ENCODE measurements around the gene STARD9.
"Not testable (repeated sequence)": the region's sequence is repeated elsewhere in the genome, so short reads cannot be mapped to it uniquely, and the experiment has no call there.

Gene STARD9

GRCh38 chr15:42575188-42576039 is at the start of gene STARD9:
Gene STARD9, plus strand, starts transcription at chr15:42575606. Its CDS starts 110 bp downstream, at chr15:42575716.
- DNase-seq = peak; percentile 92

- no peak for DNase-seq
Observed at GRCh38 chr15:42528970-42529369, 46.4 kb upstream of the STARD9 start.

- no peak for DNase-seq
Observed at GRCh38 chr15:42533246-42533645, 42.2 kb upstream of the STARD9 start.

- DNase-seq = no peak
Observed at GRCh38 chr15:42544853-42545629, 30.4 kb upstream of the STARD9 start.

GRCh38 chr15:42547918-42548248 is 27.5 kb upstream of the STARD9 start:
- no peak for DNase-seq

- DNase-seq = peak; percentile 79
Observed at GRCh38 chr15:42548249-42549031, 27.0 kb upstream of the STARD9 start, which contains the start of the genes HAUS2 and LRRC57. Gene HAUS2, plus strand, starts transcription at chr15:42548838. Its CDS starts 35 bp downstream, at chr15:42548873. Gene LRRC57, minus strand, starts transcription at chr15:42548793. Its CDS starts 359 bp downstream, at chr15:42548434.

- DNase-seq = no peak
Observed at GRCh38 chr15:42549032-42549491, 26.3 kb upstream of the STARD9 start.

GRCh38 chr15:42549741-42550392 is 25.5 kb upstream of the STARD9 start:
- no peak for DNase-seq

- no peak for DNase-seq
Observed at GRCh38 chr15:42553554-42553953, 21.9 kb upstream of the STARD9 start.

- not testable (repeated sequence) for DNase-seq
Observed at GRCh38 chr15:42556550-42557207, 18.7 kb upstream of the STARD9 start.

GRCh38 chr15:42558739-42559138 is 16.7 kb upstream of the STARD9 start:
- DNase-seq = no peak

- no peak for DNase-seq
Observed at GRCh38 chr15:42576040-42576594, 711 bp downstream of the STARD9 start.

GRCh38 chr15:42576776-42577175 is 1.4 kb downstream of the STARD9 start:
- DNase-seq = no peak

- no peak for DNase-seq
Observed at GRCh38 chr15:42577514-42578031, 2.2 kb downstream of the STARD9 start.

- no peak for DNase-seq
Observed at GRCh38 chr15:42578984-42579537, 3.7 kb downstream of the STARD9 start.

GRCh38 chr15:42581272-42581730 is 5.9 kb downstream of the STARD9 start:
- DNase-seq = no peak

GRCh38 chr15:42582569-42583375 is 7.4 kb downstream of the STARD9 start:
- DNase-seq = no peak

GRCh38 chr15:42584031-42584765 is 8.8 kb downstream of the STARD9 start:
- no peak for DNase-seq

GRCh38 chr15:42590619-42591237 is 15.3 kb downstream of the STARD9 start:
- no peak for DNase-seq
